RPMI7951 (cell line): Measurements from ENCODE around the gene PANX2. TPM values are rescaled to one million over a fixed set of nuclear protein-coding genes. Genes with fewer than 3 reads are reported as not detected.
"Not testable (repeated sequence)": the region's sequence is repeated elsewhere in the genome, so short reads cannot be mapped to it uniquely, and the experiment has no call there.

Experiments used
- DNase-seq: peaks from one replicate; pipeline ENCODE4 v3.0.0-alpha.2; 2012; ENCODE audit warnings: low read depth
- total RNA-seq: library from RNA; depleted of rRNA; stranded (reverse); fragments of >200 nt; shearing (Covaris generic); gene quantifications from 2 replicates; pipeline ENCODE4 v1.2.3, GENCODE V29; 2014

Gene PANX2
- total RNA-seq, 1 experiment from 2014 or later, result not detected

DNA sequence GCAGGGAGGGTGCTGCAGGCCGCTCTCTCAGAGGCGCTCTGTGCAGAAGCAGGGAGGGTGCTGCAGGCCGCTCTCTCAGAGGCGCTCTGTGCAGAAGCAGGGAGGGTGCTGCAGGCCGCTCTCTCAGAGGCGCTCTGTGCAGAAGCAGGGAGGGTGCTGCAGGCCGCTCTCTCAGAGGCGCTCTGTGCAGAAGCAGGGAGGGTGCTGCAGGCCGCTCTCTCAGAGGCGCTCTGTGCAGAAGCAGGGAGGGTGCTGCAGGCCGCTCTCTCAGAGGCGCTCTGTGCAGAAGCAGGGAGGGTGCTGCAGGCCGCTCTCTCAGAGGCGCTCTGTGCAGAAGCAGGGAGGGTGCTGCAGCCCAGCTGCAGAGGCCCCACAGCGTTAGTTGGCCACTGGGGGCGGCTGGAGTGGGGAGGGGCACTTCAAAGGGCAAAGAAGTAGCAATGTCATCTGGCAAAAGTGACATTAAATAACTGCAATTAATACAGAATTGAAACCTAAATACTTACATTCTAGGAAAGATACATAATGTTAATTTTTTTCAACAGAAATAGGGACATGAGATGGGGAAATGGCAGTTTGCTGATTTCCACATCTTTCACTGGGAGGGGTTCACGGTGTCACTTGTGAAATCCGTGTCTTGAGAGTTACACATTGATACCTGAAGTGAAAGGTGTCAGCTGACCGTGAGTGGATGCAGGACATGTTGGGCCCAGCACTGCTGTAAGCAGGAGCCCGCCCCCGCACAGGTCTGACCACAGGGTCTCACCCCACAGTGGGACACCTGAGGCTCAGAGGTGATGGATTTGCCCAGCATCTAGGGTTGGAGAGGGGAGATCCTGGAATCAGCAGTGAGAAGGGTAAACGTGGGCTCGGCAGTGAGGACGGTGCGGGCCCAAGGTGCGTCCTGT is 23.0 kb upstream of the PANX2 start:
- DNase-seq, result not testable (repeated sequence)

DNA sequence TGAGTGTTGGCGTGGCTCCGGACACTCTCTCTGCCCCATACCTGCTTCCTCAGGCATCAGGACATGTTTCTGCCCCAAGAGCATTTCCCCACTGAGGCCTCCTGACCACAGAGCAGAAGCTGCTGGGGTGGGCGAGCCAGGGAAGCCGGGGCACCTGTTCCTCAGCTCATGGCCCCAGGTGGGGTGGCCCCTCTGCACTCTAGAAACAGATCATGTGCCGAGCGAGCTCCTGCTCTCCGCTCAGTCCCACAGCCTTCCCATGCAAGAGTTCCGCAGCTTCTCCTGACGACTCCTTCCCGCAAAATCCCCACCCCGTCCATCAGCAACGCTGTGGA is 22.4 kb upstream of the PANX2 start:
- no peak for DNase-seq

DNA sequence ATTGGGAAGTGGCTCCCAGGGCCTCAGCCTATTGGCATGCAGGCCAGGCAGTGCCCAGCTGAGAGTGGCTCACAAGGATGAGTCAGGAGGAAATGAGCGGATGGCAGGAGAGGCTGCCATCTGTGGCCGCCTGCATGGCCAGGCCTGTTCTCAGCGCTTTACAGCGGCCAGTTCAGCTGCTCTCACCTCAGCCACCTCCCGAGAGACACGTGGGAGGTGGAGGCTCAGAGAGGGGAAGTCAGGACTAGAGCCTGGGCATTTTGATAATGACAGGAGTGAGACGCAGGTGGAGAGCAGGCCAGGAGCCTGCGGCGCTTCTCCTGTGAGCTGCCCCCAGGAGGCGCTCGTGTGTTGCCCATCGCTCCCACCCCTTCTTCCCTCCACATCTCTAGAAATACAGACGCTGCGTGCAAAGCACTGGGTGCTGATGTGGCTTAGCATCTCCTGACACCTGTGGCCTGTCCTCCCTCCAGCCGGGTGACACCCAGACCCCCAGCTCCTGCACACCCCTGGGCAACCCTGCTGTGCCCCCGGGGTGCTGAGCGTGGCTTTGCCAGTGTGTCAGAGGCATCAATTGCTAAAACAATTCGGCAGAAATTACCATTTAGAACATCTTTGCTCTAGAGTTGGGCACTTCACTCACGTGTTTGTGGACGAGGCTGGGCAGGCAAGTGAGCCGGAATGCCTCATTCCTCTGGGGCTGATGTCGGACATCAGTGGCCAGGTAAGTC is 21.4 kb upstream of the PANX2 start:
- DNase-seq, result peak; percentile 47

DNA sequence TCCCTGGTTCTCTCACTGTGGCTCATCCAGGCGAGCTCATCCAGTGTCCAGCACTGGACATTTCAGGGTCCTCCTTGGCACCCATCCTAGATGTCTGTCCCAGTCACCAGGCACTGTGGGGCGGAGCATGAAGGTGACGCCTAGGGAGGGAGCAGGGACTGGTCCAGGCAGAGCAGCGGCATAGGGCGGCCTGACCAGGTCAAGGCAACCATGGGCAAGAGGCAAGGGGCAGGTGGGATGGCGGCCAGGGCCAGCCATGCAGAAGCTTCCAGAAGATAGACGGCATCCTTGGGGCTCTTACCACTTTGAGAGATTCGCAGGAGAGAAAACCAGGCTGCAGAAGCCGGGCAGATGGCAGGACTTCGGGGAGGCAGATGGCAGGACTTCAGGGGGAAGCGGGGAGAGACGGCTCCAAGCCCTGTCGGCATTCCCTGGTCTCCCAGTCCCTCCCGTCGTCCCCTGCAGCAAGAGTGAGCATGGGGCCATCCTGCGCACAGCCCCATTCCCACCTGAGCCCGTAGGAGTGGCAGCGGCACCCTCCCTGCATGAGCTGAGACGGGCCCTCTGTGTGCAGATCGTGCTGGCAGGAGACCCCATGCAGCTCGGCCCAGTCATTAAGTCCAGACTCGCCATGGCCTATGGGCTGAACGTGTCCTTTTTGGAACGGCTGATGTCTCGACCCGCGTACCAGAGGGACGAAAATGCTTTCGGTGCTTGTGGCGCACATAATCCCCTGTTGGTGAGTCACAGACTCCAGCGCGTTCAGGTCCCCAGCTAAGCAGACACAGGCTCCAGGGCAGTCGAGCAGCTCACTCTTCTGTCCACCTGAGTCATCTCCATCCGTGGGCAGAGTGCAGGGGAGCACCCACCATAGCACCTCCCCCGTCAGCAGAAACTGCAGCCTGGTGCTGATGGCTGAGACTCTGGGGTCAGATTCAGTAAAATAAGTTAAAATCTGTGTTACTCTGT is 20.1 kb upstream of the PANX2 start:
- DNase-seq, result peak; percentile 12

DNA sequence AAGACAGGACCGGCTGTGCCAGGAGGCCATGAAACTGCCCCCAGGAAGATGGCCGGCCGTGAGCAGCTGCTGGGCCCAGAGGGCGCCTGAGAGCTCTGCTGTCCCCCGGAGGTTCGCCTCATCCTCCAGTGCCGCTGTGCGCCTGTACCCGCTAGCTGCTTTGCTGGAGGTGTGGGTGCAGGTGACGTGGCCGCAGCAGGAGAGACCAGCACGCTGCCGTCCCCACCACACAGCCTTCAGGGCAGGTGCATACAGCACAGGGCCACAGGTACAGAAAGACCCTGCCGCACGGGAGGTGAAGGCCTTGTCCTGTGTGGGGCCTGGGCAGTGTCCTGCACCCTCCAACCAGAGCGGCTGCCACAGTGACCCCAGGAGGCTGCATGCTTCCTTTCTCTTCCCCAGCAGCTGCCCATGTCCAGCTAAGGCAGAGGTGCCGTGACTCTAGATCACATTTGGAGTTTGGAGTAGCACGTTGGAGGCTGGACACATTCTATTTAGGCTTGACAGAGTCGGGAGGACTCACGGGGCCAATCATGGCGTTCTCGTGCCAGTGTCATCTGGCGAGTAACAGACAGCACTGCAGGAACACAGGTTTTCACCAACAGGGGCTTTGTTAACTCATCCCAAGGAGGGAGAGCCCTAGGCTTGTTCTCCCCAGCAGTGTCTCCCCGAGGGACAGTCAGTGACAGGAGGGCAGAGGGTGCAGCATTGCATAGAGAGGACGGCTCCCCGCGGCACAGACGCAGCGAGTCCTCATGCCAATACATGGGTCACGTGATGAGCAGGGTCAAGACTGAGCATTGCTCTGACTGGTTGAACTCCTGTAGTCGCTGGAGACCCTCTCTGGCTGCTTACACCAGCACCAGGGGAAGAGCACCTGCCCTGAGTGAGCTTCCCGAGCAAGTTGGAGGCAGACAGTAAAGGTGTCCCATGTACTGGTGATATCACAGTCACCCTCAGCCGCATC is 18.7 kb upstream of the PANX2 start:
- DNase-seq, result no peak

DNA sequence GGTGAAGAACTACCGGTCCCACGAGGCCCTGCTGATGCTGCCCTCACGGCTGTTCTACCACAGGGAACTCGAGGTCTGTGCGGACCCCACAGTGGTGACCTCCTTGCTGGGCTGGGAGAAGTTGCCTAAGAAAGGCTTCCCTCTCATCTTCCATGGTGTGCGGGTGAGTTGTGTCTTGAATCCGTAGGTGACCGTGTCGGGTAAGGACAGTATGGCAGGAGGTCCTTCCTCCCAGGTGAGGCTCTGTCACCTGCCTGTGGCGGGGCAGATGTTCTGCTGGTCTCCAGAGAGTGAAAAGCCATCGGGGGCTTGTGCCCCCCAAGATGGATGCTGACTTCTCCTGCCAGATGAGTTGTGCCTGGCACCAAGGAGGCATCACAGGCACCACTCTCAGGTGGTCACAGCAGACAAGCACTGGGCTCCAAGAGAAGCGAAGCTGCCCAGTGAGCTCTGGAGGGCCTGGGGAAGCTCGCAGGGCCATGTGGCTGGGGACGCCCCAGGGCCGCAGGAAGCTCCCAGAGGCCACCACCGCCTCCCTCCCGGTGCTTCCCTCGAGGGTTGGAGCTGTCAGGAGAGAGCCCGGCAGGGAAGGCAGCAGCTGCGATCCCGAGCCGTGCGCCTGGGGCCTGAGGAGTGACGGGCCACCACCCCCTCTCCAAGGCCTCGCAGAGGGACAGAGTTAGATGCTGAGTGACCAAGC is 17.3 kb upstream of the PANX2 start:
- no peak for DNase-seq

DNA sequence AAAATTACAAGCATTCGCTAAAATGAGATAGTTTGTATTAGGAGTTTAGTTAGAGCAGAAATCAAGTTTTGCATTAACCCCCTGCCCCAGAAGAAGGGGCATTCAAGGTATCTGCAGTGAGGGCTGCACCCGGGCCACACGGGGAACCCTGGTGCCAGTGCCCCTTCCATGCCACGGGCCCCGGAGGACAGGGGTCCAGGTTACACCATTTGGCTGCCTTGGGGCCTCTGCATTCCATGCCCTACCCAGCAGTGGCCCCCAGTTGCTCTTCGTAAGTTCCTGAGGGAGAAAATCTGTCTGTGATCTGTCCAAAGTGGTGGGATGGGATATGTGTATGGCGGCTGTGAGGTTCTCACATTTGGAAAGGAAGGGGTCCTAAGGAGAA is 16.8 kb upstream of the PANX2 start:
- no peak for DNase-seq

DNA sequence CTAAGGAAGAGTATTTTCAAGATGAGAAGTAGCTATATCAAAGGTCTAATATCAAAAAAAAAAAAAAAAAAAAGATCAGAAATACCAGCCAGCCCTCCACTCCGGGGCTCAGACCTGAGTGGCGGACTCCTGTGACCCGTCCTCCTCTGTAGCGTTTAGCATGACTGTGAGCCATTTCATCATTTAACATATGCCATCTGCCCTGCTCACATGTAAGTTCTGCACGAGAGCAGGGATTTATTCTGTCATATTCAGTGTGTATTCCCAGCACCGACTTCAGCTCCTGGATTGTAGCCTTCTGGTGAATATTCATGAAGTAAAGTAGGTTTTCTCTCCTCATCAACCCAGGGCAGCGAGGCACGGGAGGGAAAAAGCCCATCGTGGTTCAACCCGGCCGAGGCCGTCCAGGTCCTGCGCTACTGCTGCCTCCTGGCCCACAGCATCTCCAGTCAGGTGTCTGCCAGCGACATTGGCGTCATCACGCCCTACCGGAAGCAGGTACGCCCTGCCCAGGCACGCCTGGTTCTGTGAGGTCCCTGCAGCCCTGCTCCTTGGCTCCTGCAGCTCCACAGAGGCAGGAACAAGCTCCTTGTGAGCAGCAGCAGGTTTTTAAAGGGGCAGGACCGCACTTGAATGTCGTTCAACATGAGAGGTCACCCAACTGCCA is 12.7 kb upstream of the PANX2 start:
- DNase-seq, result no peak

DNA sequence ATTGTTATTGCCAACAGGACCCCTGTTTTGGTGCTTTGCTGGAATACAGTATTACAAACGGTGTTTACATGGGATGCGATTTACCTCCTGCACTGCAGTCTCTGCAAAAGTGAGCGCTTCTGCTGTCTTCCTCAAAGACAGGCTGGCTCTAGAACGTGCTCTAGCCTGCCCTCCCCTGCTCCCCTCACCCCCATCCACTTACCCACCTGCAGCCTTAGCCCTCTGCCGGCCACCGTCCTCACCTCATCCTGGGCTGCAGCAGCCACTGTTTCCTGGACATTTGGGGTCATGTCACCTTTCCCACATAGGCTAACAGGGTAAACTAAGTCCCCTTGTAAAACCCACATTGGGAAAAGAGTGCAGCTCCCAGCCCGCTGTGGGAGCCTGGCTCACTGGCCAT is 9.6 kb upstream of the PANX2 start:
- DNase-seq, result no peak

DNA sequence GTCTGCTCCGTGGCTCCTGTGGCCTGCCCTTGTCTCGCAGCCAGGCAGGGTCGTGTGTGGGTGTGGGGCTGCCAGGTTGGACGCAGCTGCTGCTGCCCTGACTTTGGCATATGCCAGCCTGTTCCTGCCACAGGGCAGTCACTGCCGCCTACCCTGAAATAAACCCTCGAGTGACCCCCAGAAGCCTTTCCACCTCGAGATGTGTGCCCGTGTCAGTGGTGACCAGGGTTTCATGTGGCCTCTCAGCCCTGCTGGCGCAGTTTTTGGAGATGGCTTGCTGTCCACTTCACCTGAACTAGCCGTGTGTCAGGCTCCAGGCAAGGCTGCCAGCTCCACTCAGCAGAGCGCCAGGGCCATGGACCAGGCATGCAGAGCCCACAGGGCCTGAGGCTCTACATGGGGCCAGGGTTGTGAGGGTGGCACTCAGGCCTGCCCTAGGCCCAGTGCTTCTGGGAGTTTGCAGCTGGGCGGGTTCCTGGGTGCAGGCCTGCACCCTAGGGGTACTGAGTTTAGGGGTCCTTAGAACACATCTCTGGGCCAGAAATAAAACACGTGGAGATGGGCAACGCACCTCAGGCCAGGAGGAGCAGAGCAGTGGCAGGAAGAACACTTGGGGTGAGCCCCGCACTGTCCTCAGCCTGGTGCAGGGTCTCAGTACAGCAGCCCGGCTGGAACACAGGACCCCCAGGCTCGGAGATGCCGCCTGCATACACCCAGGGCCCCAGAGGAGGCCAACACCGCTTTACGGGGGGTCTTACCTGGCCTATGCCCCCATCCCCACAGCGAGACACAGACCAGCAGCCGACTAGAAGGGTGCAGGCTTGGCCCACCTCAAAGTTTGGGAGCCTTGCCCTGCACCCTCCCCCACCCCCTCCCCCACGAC is 8.8 kb upstream of the PANX2 start:
- DNase-seq, result no peak

DNA sequence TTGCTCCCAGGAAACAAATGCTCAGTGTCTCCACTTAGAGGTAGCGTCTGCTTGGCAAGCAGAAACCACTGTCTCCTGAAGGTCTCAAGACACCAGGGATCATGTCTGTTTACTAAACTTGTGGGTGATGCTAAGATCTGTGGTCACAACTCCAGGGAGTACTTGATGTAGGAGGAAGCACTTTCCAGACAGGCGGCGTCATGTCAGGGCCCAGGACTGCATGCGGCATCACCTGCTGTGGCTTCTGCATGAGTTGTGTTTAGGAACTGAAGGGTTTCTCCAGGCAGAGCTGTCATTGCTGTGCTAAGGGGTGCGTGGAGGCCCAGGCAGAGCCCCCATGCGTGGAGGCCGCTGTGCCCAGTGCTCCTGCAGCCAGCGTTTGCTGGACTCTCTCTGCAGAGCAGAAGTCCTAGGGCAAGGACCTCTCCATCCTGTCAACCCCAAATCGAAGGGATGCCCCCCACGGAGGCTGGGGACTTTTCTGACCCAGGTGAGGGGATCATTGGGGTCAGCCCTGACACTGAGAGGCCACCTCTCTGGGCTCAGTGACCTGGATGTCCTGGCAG is 8.1 kb upstream of the PANX2 start:
- no peak for DNase-seq

DNA sequence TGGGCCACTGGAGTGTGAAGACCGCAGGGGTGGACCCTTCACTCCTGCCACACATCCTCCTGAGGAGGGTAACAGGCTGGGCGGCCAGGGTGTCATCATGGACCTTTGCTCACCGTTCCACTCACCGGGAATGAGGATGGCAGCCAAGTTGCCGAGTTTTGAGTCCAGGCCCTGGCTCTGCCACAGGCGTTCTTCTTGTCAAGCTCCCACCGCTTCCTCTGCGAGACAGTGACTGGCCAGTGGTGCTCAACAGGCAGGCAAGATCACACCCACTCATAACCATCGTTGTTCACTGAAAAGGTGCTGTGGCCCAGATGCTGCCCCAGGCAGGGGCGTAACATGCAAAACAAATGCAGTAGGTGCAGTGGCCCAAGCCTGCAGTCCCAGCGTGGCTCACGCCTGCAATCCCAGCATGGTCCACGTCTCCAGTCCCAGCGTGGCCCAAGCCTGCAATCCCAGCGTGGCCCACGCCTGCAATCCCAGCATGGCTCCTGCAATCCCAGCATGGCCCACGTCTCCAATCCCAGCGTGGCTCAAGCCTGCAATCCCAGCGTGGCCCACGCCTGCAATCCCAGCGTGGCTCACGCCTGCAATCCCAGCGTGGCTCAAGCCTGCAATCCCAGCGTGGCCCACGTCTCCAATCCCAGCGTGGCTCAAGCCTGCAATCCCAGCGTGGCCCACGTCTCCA is 5.0 kb upstream of the PANX2 start:
- no peak for DNase-seq

DNA sequence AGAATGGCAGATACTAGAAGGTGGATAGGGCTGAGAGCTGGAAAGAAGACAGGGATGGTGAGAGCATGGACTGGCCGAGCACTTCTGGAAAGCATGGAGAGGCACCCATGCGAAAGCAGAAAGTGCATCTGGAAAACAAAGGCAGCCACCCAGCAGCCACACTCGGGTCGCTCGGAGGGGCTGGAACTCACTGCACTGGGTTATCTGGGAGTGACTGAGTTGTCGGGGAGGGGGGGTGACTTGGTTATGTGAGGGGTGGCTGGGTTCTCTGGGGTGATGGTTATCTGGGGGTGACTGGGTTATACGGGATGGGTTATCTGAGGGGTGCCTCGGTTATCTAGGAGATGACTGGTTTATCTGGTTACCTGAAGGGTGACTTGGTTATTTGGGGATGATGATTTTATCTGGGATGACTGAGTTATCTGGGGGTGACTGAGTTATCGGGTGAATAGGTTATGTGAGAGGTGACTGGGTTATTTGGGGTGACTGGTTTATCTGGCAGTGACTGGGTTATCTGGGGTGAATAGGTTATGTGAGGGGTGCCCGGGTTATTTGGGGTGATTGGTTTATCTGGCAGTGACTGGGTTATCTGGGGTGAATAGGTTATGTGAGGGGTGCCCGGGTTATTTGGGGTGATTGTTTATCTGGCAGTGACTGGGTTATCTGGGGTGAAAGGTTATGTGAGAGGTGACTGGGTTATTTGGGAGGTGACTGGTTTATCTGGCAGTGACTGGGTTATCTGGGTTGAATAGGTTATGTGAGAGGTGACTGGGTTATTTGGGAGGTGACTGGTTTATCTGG is 2.6 kb upstream of the PANX2 start:
- DNase-seq, result no peak

DNA sequence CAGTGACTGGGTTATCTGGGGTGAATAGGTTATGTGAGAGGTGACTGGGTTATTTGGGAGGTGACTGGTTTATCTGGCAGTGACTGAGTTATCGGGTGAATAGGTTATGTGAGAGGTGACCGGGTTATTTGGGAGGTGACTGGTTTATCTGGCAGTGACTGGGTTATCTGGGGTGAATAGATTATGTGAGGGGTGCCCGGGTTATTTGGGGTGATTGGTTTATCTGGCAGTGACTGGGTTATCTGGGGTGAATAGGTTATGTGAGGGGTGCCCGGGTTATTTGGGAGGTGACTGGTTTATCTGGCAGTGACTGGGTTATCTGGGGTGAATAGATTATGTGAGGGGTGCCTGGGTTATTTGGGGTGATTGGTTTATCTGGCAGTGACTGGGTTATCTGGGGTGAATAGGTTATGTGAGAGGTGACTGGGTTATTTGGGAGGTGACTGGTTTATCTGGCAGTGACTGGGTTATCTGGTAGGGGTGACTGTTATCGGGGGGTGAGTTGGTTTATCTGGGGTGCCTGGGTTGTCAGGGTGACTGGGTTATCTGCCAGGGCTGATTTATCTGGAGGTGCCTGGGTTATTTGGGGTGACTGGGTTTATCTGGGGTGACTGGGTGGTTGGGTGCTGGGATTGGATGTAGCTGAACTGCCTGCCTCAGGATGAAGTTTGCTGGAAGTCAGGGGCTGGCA is 1.9 kb upstream of the PANX2 start:
- DNase-seq, result not testable (repeated sequence)

DNA sequence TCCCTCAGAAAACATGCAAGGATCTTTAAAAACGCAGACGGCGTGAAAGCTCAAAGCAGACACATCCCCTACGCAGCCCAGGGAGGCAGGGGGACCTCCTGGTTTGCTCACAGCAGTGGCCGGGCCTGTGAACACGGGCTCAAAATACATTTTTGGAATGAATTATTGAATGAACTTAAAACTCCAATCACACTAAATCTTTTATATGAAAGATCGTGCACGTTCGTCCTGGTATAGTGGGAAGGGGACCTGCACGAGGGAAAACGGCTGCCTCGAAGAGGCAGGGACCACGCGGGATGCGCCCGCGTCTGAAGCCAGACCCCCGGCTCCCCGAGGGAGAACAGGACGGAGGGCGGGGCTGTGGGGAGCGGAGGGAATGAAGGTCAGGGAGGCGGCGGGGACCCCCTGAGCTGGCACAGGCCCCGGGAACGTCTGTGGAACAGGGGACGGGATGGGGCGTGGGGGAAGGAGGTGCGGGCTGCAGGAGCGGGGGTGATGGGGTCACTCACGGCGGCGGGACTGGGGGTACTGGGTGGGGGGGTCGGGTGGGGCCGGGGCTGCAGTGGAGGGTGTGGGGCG is 1.3 kb upstream of the PANX2 start:
- DNase-seq, result no peak

DNA sequence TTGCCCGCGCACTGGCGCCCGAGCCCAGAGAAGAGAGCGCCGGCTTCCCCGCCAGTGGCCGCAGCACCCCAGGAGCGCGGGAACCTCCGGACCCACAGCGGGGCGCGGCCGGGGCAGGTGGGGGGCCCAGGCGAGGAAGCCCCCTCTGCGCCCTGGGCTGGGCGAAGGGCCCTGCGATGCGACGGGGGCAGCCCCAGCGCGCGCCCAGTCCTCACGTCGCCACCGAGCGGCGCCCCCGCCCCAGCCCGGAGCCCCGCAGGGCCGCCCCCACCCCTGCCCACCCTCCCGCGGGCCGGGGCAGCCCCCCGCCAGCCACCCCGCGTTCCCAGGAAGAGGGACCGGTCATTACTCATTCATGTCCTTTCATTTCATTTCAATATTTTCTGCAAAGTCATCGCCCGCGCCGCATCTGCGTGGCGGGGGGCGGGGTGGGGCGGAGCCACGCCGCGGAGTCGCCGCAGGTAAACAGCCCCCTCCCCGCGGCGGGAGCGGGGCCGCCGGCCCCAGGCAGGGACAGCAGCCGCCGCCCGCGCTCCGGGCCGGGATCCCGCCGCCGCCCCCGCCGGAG is 673 bp upstream of the PANX2 start:
- no peak for DNase-seq
